Measurements from ENCODE around the gene ASL.

The ASL gene

GRCh38 chr7:66043681-66044497 is 31.7 kb upstream of the ASL start:
- TF ChIP-seq TAF1 (IDR thresholded peaks at IDR 0.05; ENCODE audit: borderline replicate concordance, insufficient read depth, low read length), result no peak
- no peak for TF ChIP-seq REST (IDR thresholded peaks at IDR 0.05; ENCODE audit: insufficient read depth in 1 of 2, low read depth in 2 of 2, low read length in 2 of 2)
- TF ChIP-seq POLR2AphosphoS5 (IDR thresholded peaks at IDR 0.05; ENCODE audit: low read depth, low read length), result no peak
- no peak for TF ChIP-seq SIN3A (IDR thresholded peaks at IDR 0.05; ENCODE audit: borderline replicate concordance, insufficient read depth, low read length)
- TF ChIP-seq FOXP2 (optimal IDR thresholded peaks at IDR 0.05; ENCODE audit: borderline replicate concordance, extremely low read depth, extremely low read length, insufficient read depth), result no peak

GRCh38 chr7:66047426-66047825 is 28.2 kb upstream of the ASL start:
- TF ChIP-seq FOXP2 (optimal IDR thresholded peaks at IDR 0.05; ENCODE audit: borderline replicate concordance, extremely low read depth, extremely low read length, insufficient read depth) (no peak), SIN3A (IDR thresholded peaks at IDR 0.05; ENCODE audit: borderline replicate concordance, insufficient read depth, low read length) (no peak), POLR2AphosphoS5 (IDR thresholded peaks at IDR 0.05; ENCODE audit: low read depth, low read length) (no peak)

- no peak for TF ChIP-seq TAF1 (IDR thresholded peaks at IDR 0.05; ENCODE audit: borderline replicate concordance, insufficient read depth, low read length)
- TF ChIP-seq SIN3A (IDR thresholded peaks at IDR 0.05; ENCODE audit: borderline replicate concordance, insufficient read depth, low read length), result no peak
- TF ChIP-seq REST (IDR thresholded peaks at IDR 0.05; ENCODE audit: insufficient read depth in 1 of 2, low read depth in 2 of 2, low read length in 2 of 2), result no peak
- TF ChIP-seq POLR2AphosphoS5 (IDR thresholded peaks at IDR 0.05; ENCODE audit: low read depth, low read length), result no peak
- no peak for TF ChIP-seq FOXP2 (optimal IDR thresholded peaks at IDR 0.05; ENCODE audit: borderline replicate concordance, extremely low read depth, extremely low read length, insufficient read depth)
These were observed 25.2 kb upstream of the ASL start for GRCh38 chr7:66050337-66050957.

GRCh38 chr7:66050990-66051448 is 24.6 kb upstream of the ASL start:
- TF ChIP-seq POLR2AphosphoS5 (IDR thresholded peaks at IDR 0.05; ENCODE audit: low read depth, low read length) (no peak), SIN3A (IDR thresholded peaks at IDR 0.05; ENCODE audit: borderline replicate concordance, insufficient read depth, low read length) (no peak), TAF1 (IDR thresholded peaks at IDR 0.05; ENCODE audit: borderline replicate concordance, insufficient read depth, low read length) (no peak), FOXP2 (optimal IDR thresholded peaks at IDR 0.05; ENCODE audit: borderline replicate concordance, extremely low read depth, extremely low read length, insufficient read depth) (no peak), REST (IDR thresholded peaks at IDR 0.05; ENCODE audit: insufficient read depth in 1 of 2, low read depth in 2 of 2, low read length in 2 of 2) (no peak)

- no peak for TF ChIP-seq REST (IDR thresholded peaks at IDR 0.05; ENCODE audit: insufficient read depth in 1 of 2, low read depth in 2 of 2, low read length in 2 of 2)
- no peak for TF ChIP-seq SIN3A (IDR thresholded peaks at IDR 0.05; ENCODE audit: borderline replicate concordance, insufficient read depth, low read length)
- no peak for TF ChIP-seq FOXP2 (optimal IDR thresholded peaks at IDR 0.05; ENCODE audit: borderline replicate concordance, extremely low read depth, extremely low read length, insufficient read depth)
- no peak for TF ChIP-seq TAF1 (IDR thresholded peaks at IDR 0.05; ENCODE audit: borderline replicate concordance, insufficient read depth, low read length)
- TF ChIP-seq POLR2AphosphoS5 (IDR thresholded peaks at IDR 0.05; ENCODE audit: low read depth, low read length), result no peak
These were observed 23.2 kb upstream of the ASL start for GRCh38 chr7:66052447-66052846.
